UCSD-AML1 (cell line): ENCODE results near the gene PAF1.
A peak's percentile ranks its signal among the peaks of the same experiment; 100 is the strongest.

Experiments
- DNase-seq: peaks from one replicate; lab custom pipeline; 2025; ENCODE audit not compliant: unreplicated experiment; lab: John Stamatoyannopoulos, UW

PAF1 gene

GRCh38 chr19:39406656-39407409 is 15.9 kb upstream of the PAF1 start, which contains the start of gene ZFP36:
Gene ZFP36, plus strand, starts transcription at chr19:39406847. Its CDS starts 58 bp downstream, at chr19:39406905.
- DNase-seq, result peak; percentile 86

- no peak for DNase-seq
Observed at GRCh38 chr19:39405958-39406655, 15.2 kb upstream of the PAF1 start.

- no peak for DNase-seq
Observed at GRCh38 chr19:39405261-39405957, 14.5 kb upstream of the PAF1 start.

- DNase-seq, result peak; percentile 92
Observed at GRCh38 chr19:39403331-39404312, 12.7 kb upstream of the PAF1 start.

- DNase-seq, result peak; percentile 93
Observed at GRCh38 chr19:39402346-39403300, 11.7 kb upstream of the PAF1 start.

GRCh38 chr19:39401549-39402345 is 10.8 kb upstream of the PAF1 start:
- DNase-seq, result peak; percentile 54

GRCh38 chr19:39401070-39401548 is 10.2 kb upstream of the PAF1 start:
- DNase-seq, result no peak

- no peak for DNase-seq
Observed at GRCh38 chr19:39400061-39400460, 9.2 kb upstream of the PAF1 start.

GRCh38 chr19:39399668-39400050 is 8.8 kb upstream of the PAF1 start:
- DNase-seq, result no peak

GRCh38 chr19:39398297-39398864 is 7.5 kb upstream of the PAF1 start:
- DNase-seq, result peak; percentile 80

GRCh38 chr19:39397360-39398296 is 6.7 kb upstream of the PAF1 start:
- DNase-seq, result peak; percentile 91

GRCh38 chr19:39390451-39390750 is 505 bp downstream of the PAF1 start:
- no peak for DNase-seq

GRCh38 chr19:39389631-39390414 is 1.1 kb downstream of the PAF1 start:
- DNase-seq, result no peak

- no peak for DNase-seq
Observed at GRCh38 chr19:39388657-39389056, 2.2 kb downstream of the PAF1 start.

- no peak for DNase-seq
Observed at GRCh38 chr19:39386557-39386956, 4.3 kb downstream of the PAF1 start.

- no peak for DNase-seq
Observed at GRCh38 chr19:39385629-39386411, 5.1 kb downstream of the PAF1 start.
